Mesothelial cell of epicardium (in vitro differentiated cells): ENCODE measurements around the gene C1orf198. TPM values are rescaled to one million over a fixed set of nuclear protein-coding genes. Genes with fewer than 3 reads are reported as not detected.

Source experiments
- DNase-seq, 2 experiments: peaks; one replicate each; pipeline ENCODE4 v3.0.0; 2021; ENCODE audit warnings: low spot score in 2 of 2; ENCODE audit not compliant: unreplicated experiment in 2 of 2
- H3K27ac Mint-ChIP-seq: 2 replicates; pipeline ENCODE4 v1.8.0; 2021; ENCODE audit warnings: mixed read lengths
- H3K27me3 Mint-ChIP-seq: 2 replicates; pipeline ENCODE4 v1.8.0; 2021; ENCODE audit warnings: low read depth, mixed read lengths
- H3K36me3 Mint-ChIP-seq: 2 replicates; pipeline ENCODE4 v1.8.0; 2021; ENCODE audit warnings: mixed read lengths
- H3K4me1 Mint-ChIP-seq: 2 replicates; pipeline ENCODE4 v1.8.0; 2021; ENCODE audit warnings: mixed read lengths
- H3K4me3 Mint-ChIP-seq: 2 replicates; pipeline ENCODE4 v1.8.0; 2021; ENCODE audit warnings: mild to moderate bottlenecking, moderate library complexity, mixed read lengths
- H3K9me3 Mint-ChIP-seq: 2 replicates; pipeline ENCODE4 v1.8.0; 2021; ENCODE audit warnings: mixed read lengths
- CTCF ChIP-seq: fragments of 200-600 bp; sonication (generic); IDR thresholded peaks from one replicate; pipeline ENCODE4 v1.5.0; 2021; ENCODE audit warnings: antibody characterized with exemption; ENCODE audit not compliant: unreplicated experiment
- total RNA-seq: library from RNA; stranded (reverse); gene quantifications from 3 replicates; pipeline ENCODE4 v1.2.1, GENCODE V29; 2021

The C1orf198 gene
- total RNA-seq: 143 to 151 TPM (median 149 TPM) in 3 replicates

GRCh38 chr1:230867903-230868735 lies at the start of gene C1orf198:
C1orf198 (minus strand) TSS chr1:230868521; CDS start chr1:230868512, 9 bp downstream.
- peaks cover 2% of the 10 kb centered on the region for H3K9me3 Mint-ChIP-seq
- peak within 1 kb of the TSS; percentile 85 for H3K4me3 Mint-ChIP-seq
- no peak for TF ChIP-seq CTCF
- peak within 1 kb of the TSS; percentile 100 for H3K27ac Mint-ChIP-seq
- H3K27me3 Mint-ChIP-seq: no peaks in the 10 kb centered on the region
- H3K4me1 Mint-ChIP-seq: peaks cover 56% of the 10 kb centered on the region
- DNase-seq: peak; percentile 82 to 87
- no peaks in the 10 kb centered on the region for H3K36me3 Mint-ChIP-seq

GRCh38 chr1:230917284-230918135 lies 49.2 kb upstream of the C1orf198 start:
- Mint-ChIP-seq H3K27me3 (no peaks in the 10 kb centered on the region), H3K4me1 (no peaks in the 10 kb centered on the region), H3K27ac (peak overlapping the region; percentile 25), H3K9me3 (no peaks in the 10 kb centered on the region), H3K4me3 (no peak overlapping the region), H3K36me3 (peaks cover 19% of the 10 kb centered on the region)
- peak; percentile 79 for TF ChIP-seq CTCF
- peak; percentile 47 to 63 for DNase-seq

GRCh38 chr1:230916587-230917283 lies 48.4 kb upstream of the C1orf198 start:
- Mint-ChIP-seq H3K27ac (no peak overlapping the region), H3K4me3 (no peak overlapping the region), H3K27me3 (no peaks in the 10 kb centered on the region), H3K9me3 (no peaks in the 10 kb centered on the region), H3K4me1 (peaks cover 4% of the 10 kb centered on the region), H3K36me3 (peaks cover 21% of the 10 kb centered on the region)
- DNase-seq: no peak
- TF ChIP-seq CTCF: no peak

GRCh38 chr1:230915078-230915477 lies 46.8 kb upstream of the C1orf198 start:
- H3K4me1 Mint-ChIP-seq: peaks cover 20% of the 10 kb centered on the region
- no peak for DNase-seq
- TF ChIP-seq CTCF: no peak
- H3K27me3 Mint-ChIP-seq: no peaks in the 10 kb centered on the region
- H3K4me3 Mint-ChIP-seq: no peak overlapping the region
- H3K36me3 Mint-ChIP-seq: peaks cover 18% of the 10 kb centered on the region
- H3K27ac Mint-ChIP-seq: no peak overlapping the region
- no peaks in the 10 kb centered on the region for H3K9me3 Mint-ChIP-seq

- Mint-ChIP-seq H3K4me3 (no peak overlapping the region), H3K4me1 (peaks cover 23% of the 10 kb centered on the region), H3K36me3 (peaks cover 21% of the 10 kb centered on the region), H3K9me3 (no peaks in the 10 kb centered on the region), H3K27ac (no peak overlapping the region), H3K27me3 (no peaks in the 10 kb centered on the region)
- TF ChIP-seq CTCF: no peak
- no peak for DNase-seq
Measured at GRCh38 chr1:230913496-230913895, 45.2 kb upstream of the C1orf198 start.
